SK-N-SH treated with all-trans-retinoic acid at 6 μM for 48 hours (cell line): Measurements from ENCODE around the gene HNRNPA3.

ENCODE experiments used
- ATAC-seq: fragments of 200-7000 bp; cut with Tn5 transposase; 3 replicates; pipeline ENCODE4 v1.9.1; 2020; ENCODE audit warnings: mild to moderate bottlenecking, moderate library complexity
- ARNTL ChIP-seq: fragments of 450-650 bp; formaldehyde crosslinking; IDR thresholded peaks from 2 replicates; pipeline ENCODE4 v1.5.0; 2020; ENCODE audit warnings: low read depth, mild to moderate bottlenecking, moderate library complexity, borderline replicate concordance
- BACH2 ChIP-seq: fragments of 250-450 bp; sonication (Bioruptor Pico); IDR thresholded peaks from 2 replicates; pipeline ENCODE4 v1.9.0; 2021; ENCODE audit warnings: mild to moderate bottlenecking, borderline replicate concordance
- ESRRG ChIP-seq: fragments of 250-450 bp; sonication (Bioruptor Pico); IDR thresholded peaks from 2 replicates; pipeline ENCODE4 v1.6.1; 2021; ENCODE audit warnings: mild to moderate bottlenecking
- ISL1 ChIP-seq: fragments of 250-450 bp; sonication (Bioruptor Pico); IDR thresholded peaks from 2 replicates; pipeline ENCODE4 v2.1.2; 2022; ENCODE audit warnings: mild to moderate bottlenecking, moderate library complexity
- OSR1 ChIP-seq: fragments of 250-450 bp; sonication (Bioruptor Pico); IDR thresholded peaks from 2 replicates; pipeline ENCODE4 v1.8.0; 2022; ENCODE audit warnings: moderate library complexity, mild to moderate bottlenecking, inconsistent platforms
- RARB ChIP-seq: fragments of 250-450 bp; sonication (Bioruptor Pico); IDR thresholded peaks from 2 replicates; pipeline ENCODE4 v1.8.0; 2021; ENCODE audit warnings: mild to moderate bottlenecking, moderate library complexity
- TOX ChIP-seq: fragments of 250-450 bp; sonication (Bioruptor Pico); IDR thresholded peaks from 2 replicates; pipeline ENCODE4 v1.8.0; 2021; ENCODE audit warnings: mild to moderate bottlenecking, moderate library complexity, borderline replicate concordance
- ZC3H10 ChIP-seq: fragments of 250-450 bp; sonication (Bioruptor Pico); IDR thresholded peaks from 2 replicates; pipeline ENCODE4 v1.5.1; 2021; ENCODE audit warnings: mild to moderate bottlenecking, moderate library complexity
- ZFP3 ChIP-seq: fragments of 250-450 bp; sonication (Bioruptor Pico); IDR thresholded peaks from 2 replicates; pipeline ENCODE4 v1.5.0; 2020; ENCODE audit warnings: mild to moderate bottlenecking, moderate library complexity
- ZFP30 ChIP-seq: fragments of 450-650 bp; formaldehyde crosslinking; IDR thresholded peaks from 2 replicates; pipeline ENCODE4 v1.5.0; 2022; ENCODE audit warnings: mild to moderate bottlenecking, moderate library complexity
- ZNF565 ChIP-seq: fragments of 450-650 bp; formaldehyde crosslinking; conservative IDR thresholded peaks from 2 replicates; pipeline ENCODE4 v1.5.0; 2020; ENCODE audit warnings: low read depth, mild to moderate bottlenecking, moderate library complexity
- ZNF8 ChIP-seq: fragments of 450-650 bp; formaldehyde crosslinking; IDR thresholded peaks from 2 replicates; pipeline ENCODE4 v1.5.0; 2020; ENCODE audit warnings: mild to moderate bottlenecking, moderate library complexity
- TF ChIP-seq, protein P1 (sequence below): fragments of 250-450 bp; sonication (Bioruptor Pico); IDR thresholded peaks from 2 replicates; pipeline ENCODE4 v1.8.0; 2021; ENCODE audit warnings: low read depth, mild to moderate bottlenecking, moderate library complexity, borderline replicate concordance
- TF ChIP-seq, protein P2 (sequence below): fragments of 250-450 bp; sonication (Bioruptor Pico); IDR thresholded peaks from 2 replicates; pipeline ENCODE4 v1.5.1; 2020; ENCODE audit warnings: low read depth, mild to moderate bottlenecking, moderate library complexity
- TF ChIP-seq, protein P3 (sequence below): fragments of 250-450 bp; sonication (Bioruptor Pico); IDR thresholded peaks from 2 replicates; pipeline ENCODE4 v1.8.0; 2020; ENCODE audit warnings: mild to moderate bottlenecking, moderate library complexity, borderline replicate concordance
- TF ChIP-seq, protein P4 (sequence below): fragments of 250-450 bp; sonication (Bioruptor Pico); IDR thresholded peaks from 2 replicates; pipeline ENCODE4 v1.5.1; 2021; ENCODE audit warnings: mild to moderate bottlenecking, moderate library complexity

Gene HNRNPA3

DNA sequence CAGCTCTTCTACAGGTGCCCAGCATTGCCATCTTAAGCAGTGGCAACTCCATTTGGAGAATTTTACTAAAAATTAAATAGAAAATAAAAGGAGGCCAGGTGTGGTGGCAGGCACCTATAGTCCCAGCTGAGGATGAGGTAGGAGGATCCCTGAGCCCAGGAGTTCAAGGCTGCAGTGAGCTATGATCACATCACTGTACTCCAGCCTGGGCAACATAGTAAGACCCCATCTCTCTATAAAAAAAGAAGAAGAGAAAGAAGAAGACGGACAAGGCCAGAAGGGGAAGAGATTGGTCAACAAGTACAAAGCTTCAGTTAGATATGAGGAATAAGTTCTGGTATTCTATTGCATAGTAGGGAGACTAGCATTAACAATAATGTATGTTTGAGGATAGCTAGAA, 21.7 kb upstream of the HNRNPA3 start:
- no peak for TF ChIP-seq ESRRG (CRISPR knock-in tag)
- TF ChIP-seq, protein P1, sequence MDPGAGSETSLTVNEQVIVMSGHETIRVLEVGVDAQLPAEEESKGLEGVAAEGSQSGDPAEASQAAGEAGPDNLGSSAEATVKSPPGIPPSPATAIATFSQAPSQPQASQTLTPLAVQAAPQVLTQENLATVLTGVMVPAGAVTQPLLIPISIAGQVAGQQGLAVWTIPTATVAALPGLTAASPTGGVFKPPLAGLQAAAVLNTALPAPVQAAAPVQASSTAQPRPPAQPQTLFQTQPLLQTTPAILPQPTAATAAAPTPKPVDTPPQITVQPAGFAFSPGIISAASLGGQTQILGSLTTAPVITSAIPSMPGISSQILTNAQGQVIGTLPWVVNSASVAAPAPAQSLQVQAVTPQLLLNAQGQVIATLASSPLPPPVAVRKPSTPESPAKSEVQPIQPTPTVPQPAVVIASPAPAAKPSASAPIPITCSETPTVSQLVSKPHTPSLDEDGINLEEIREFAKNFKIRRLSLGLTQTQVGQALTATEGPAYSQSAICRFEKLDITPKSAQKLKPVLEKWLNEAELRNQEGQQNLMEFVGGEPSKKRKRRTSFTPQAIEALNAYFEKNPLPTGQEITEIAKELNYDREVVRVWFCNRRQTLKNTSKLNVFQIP (CRISPR knock-in tag) = no peak
- no peak for TF ChIP-seq ZNF8
- no peak for TF ChIP-seq RARB (CRISPR knock-in tag)
- no peak for TF ChIP-seq BACH2 (CRISPR knock-in tag)
- TF ChIP-seq ZFP30 = no peak
- TF ChIP-seq, protein P2, sequence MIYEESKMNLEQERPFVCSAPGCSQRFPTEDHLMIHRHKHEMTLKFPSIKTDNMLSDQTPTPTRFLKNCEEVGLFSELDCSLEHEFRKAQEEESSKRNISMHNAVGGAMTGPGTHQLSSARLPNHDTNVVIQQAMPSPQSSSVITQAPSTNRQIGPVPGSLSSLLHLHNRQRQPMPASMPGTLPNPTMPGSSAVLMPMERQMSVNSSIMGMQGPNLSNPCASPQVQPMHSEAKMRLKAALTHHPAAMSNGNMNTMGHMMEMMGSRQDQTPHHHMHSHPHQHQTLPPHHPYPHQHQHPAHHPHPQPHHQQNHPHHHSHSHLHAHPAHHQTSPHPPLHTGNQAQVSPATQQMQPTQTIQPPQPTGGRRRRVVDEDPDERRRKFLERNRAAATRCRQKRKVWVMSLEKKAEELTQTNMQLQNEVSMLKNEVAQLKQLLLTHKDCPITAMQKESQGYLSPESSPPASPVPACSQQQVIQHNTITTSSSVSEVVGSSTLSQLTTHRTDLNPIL (CRISPR knock-in tag) = no peak
- TF ChIP-seq ARNTL (CRISPR knock-in tag) = no peak
- no peak for TF ChIP-seq ZFP3 (CRISPR knock-in tag)
- TF ChIP-seq, protein P3, sequence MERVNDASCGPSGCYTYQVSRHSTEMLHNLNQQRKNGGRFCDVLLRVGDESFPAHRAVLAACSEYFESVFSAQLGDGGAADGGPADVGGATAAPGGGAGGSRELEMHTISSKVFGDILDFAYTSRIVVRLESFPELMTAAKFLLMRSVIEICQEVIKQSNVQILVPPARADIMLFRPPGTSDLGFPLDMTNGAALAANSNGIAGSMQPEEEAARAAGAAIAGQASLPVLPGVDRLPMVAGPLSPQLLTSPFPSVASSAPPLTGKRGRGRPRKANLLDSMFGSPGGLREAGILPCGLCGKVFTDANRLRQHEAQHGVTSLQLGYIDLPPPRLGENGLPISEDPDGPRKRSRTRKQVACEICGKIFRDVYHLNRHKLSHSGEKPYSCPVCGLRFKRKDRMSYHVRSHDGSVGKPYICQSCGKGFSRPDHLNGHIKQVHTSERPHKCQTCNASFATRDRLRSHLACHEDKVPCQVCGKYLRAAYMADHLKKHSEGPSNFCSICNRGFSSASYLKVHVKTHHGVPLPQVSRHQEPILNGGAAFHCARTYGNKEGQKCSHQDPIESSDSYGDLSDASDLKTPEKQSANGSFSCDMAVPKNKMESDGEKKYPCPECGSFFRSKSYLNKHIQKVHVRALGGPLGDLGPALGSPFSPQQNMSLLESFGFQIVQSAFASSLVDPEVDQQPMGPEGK (CRISPR knock-in tag) = no peak
- no peak for TF ChIP-seq OSR1 (CRISPR knock-in tag)
- TF ChIP-seq TOX (CRISPR knock-in tag) = no peak
- no peak for TF ChIP-seq ZNF565
- TF ChIP-seq, protein P4, sequence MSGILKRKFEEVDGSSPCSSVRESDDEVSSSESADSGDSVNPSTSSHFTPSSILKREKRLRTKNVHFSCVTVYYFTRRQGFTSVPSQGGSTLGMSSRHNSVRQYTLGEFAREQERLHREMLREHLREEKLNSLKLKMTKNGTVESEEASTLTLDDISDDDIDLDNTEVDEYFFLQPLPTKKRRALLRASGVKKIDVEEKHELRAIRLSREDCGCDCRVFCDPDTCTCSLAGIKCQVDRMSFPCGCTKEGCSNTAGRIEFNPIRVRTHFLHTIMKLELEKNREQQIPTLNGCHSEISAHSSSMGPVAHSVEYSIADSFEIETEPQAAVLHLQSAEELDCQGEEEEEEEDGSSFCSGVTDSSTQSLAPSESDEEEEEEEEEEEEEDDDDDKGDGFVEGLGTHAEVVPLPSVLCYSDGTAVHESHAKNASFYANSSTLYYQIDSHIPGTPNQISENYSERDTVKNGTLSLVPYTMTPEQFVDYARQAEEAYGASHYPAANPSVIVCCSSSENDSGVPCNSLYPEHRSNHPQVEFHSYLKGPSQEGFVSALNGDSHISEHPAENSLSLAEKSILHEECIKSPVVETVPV (CRISPR knock-in tag) = no peak
- no peak for TF ChIP-seq ISL1 (CRISPR knock-in tag)
- ATAC-seq = no peak

DNA sequence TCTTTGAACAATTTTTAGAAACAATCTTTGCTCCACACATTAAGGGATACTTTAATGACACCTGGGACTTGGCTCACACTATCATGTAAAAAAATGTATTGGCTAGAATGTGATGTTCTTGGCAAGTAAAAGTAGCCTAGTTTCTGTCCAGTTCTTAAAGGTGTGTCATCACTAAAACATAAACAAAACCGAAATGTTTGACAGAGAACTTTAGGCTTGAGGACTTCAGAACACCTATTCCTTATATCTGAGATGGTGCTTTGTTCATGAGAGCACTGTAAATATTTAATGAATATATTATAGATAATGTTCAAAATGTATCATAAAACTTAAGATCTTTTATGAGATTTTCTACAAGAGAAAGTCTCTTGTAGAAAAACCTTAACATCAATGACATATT, 19.8 kb upstream of the HNRNPA3 start:
- ATAC-seq = no peak
- TF ChIP-seq TOX (CRISPR knock-in tag) = no peak
- TF ChIP-seq ARNTL (CRISPR knock-in tag) = no peak
- no peak for TF ChIP-seq ESRRG (CRISPR knock-in tag)
- TF ChIP-seq OSR1 (CRISPR knock-in tag) = no peak
- TF ChIP-seq, protein P1 (CRISPR knock-in tag) = no peak
- TF ChIP-seq, all 23 proteins: peak for 0

DNA sequence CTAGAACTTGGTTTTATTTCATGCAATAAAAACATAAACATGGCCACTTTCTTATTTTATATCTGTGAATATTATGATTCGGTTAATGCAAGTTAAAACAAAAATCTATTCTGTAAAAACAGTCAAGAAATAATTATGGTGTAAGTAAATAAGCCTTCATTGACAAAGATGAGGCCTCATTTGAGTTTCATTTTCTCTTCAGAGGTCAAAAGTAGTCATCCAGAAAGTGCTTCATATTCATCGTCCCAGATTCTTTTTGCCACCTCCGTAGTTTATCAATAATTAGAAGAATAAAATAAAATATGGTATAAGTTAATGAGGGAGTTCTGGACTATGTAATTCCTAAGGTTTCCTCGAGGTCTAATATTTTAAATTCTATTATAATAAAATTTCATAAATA, 19.4 kb upstream of the HNRNPA3 start:
- no peak for ATAC-seq
- TF ChIP-seq, protein P2 (CRISPR knock-in tag) = no peak
- TF ChIP-seq OSR1 (CRISPR knock-in tag) (no peak), ESRRG (CRISPR knock-in tag) (no peak), ZC3H10 (CRISPR knock-in tag) (no peak)
- TF ChIP-seq, protein P3 (CRISPR knock-in tag) = no peak
